Urinary bladder (tissue), 4 donors: ENCODE results near the gene CAPN5. TPM values are rescaled to one million over a fixed set of nuclear protein-coding genes. Genes with fewer than 3 reads are reported as not detected.

Experiments
- DNase-seq: peaks from one replicate; pipeline ENCODE4 v3.0.0-alpha.2; 2015; ENCODE audit errors: extremely low spot score
- H3K27ac ChIP-seq: one replicate; pipeline ENCODE4 v1.5.1; 2013; ENCODE audit warnings: low read depth, mild to moderate bottlenecking, moderate library complexity
- H3K36me3 ChIP-seq: one replicate; pipeline ENCODE4 v1.6.1; 2013; ENCODE audit warnings: mild to moderate bottlenecking, moderate library complexity; ENCODE audit not compliant: insufficient read depth
- H3K4me1 ChIP-seq: one replicate; pipeline ENCODE4 v1.6.1; 2013; ENCODE audit warnings: mild to moderate bottlenecking, moderate library complexity; ENCODE audit not compliant: insufficient read depth
- H3K4me3 ChIP-seq: one replicate; pipeline ENCODE4 v1.5.1; 2013; ENCODE audit warnings: low read depth, low read length
- WGBS: extraction: QIAGEN DNeasy Blood & Tissue Kit; methylation state at CpG from one replicate; pipeline ENCODE4 v1.1.7; 2013; 5-methylcytosine and 5-hydroxymethylcytosine counted together
- polyA plus RNA-seq: library from polyadenylated mRNA; stranded (reverse); fragments of 200-250 nt; gene quantifications from one replicate; pipeline ENCODE4 v1.2.3, GENCODE V29; 2013
- total RNA-seq: library from RNA; depleted of rRNA; stranded (reverse); fragments of >200 nt; gene quantifications from one replicate; pipeline ENCODE4 v1.2.3, GENCODE V29; 2014
- donor health status: healthy with polysubstance abuse.
- donor health status: healthy.

Gene CAPN5
- total and polyA plus RNA-seq, 2 donors = 14.8 to 17.8 TPM

DNA sequence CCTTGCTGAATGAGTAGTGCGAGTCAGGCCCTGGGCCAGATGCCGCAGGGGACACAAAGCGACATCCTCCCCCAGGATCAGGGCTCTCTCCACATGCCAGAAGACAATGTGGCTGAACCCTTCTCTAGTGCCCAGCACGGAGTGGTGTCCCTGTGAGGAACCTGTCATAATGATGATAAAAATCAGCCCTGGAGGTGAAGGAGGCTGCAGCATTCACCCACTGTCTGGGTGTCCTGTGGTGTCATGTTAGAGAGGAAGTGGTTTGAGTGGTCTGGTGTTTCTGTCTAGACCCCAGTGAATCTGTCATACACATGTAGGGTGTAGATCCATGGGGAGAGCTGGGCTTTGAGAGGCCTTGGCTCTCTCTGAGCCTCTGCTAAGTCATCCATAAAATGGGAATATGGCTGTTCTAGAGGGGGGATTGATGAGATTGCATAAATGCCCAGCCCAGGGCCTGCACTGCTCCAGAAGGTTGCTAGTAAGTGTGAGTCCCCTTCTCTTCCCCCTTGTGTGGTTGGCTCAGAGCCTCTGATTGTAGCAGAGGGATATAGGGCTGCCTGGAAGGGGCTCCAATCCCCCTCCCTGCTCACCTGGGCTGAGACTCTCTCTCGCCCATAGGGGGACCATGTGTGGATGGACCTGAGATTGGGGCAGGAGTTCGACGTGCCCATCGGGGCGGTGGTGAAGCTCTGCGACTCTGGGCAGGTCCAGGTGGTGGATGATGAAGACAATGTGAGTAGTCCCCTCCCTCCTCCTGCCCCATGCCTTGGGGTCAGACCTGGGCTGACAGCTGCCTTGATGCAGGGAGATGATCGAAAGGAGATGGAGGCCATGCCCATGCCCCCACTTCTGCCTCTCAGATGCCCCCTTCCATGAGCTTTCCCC is 75.6 kb downstream of the CAPN5 start:
- no peak for DNase-seq
- H3K4me1 ChIP-seq = no peaks in the 10 kb centered on the region
- no peak overlapping the region for H3K4me3 ChIP-seq
- 95% methylated on average over 11 of the region's 11 CpGs for WGBS
- H3K36me3 ChIP-seq = no peaks in the 10 kb centered on the region
- no peak overlapping the region for H3K27ac ChIP-seq

- no peaks in the 10 kb centered on the region for H3K36me3 ChIP-seq
- no peaks in the 10 kb centered on the region for H3K4me1 ChIP-seq
- 96% methylated on average over 8 of the region's 8 CpGs for WGBS
These were observed 76.7 kb downstream of the CAPN5 start for GRCh38 chr11:77143405-77144020.

GRCh38 chr11:77144196-77144856 is 77.6 kb downstream of the CAPN5 start:
- H3K27ac ChIP-seq = no peak overlapping the region
- H3K36me3 ChIP-seq = no peaks in the 10 kb centered on the region
- DNase-seq = no peak
- H3K4me3 ChIP-seq = no peak overlapping the region
- H3K4me1 ChIP-seq = no peaks in the 10 kb centered on the region
- 94% methylated on average over 9 of the region's 9 CpGs for WGBS

More at GRCh38 chr11:77143405-77144020, 76.7 kb downstream of the CAPN5 start:
- no peak for DNase-seq
- Histone ChIP-seq H3K27ac (no peak overlapping the region), H3K4me3 (no peak overlapping the region)

DNA sequence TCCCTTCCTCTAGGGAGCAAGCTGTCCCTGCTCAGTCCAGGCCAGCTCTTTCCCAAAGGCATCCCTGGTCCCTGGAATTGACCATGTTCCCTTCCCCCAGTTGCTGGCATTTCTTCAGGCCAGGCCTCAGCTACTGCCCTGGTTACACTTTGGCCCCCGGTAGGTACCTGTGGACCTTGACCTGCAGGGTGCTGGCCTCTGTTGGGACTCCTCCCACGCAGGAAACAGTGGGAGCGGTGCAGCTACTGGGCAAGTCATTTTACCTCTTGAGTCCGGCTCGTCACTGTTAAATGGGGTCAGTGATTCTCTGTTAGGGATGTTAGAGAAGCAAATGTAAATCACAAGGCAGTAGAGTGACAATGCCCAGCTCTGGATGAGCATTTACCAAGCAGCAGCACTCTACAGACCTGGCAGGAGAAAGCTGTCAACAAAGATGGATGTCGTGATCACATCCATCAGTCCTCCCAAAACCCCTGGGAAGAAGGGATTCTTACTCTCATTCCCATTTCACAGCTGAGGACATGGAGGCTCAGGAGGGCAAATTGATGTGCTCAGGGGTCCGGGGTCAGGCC is 78.2 kb downstream of the CAPN5 start:
- Histone ChIP-seq H3K36me3 (no peaks in the 10 kb centered on the region), H3K27ac (no peak overlapping the region), H3K4me1 (no peaks in the 10 kb centered on the region), H3K4me3 (no peak overlapping the region)
- WGBS = 91% methylated on average over 7 of the region's 7 CpGs
- DNase-seq = no peak

DNA sequence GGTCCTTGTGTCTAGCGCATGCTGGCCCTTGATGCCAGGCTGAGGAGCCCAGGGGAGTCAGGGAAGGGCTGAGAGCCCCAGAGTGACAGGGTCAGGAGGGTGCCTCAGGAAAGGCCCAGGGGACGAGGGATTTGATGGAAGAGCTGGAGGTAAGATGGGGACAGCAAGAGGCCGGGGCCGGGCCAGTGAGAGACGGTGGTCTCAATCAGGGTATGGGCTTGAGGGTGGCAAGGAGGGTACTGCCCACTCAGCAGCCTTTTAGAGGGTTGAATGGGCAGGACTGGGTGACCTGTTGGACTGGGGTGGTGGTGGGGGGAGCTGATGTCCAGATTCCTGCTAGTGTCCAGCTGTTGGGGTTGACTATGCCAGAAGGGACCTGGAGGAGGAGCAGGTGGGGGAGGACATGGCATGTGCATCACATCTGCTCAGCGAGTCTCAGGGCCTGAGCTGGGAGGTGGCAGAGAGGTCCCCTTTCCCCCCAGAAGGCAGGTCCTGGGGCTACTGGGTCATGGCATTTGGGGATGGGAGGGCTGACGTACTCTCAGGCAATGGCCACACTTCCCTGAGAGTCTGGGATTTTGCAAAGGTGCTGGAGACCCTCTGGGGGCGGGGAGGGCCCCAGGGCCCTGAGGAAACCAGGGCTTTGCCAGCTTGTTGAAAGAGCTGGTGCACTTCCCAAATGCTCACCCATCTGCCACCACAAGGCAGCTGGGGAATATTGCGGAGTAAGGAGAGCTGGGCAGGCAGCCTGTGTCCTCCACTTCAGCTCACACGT is 79.7 kb downstream of the CAPN5 start:
- Histone ChIP-seq H3K4me3 (no peak overlapping the region), H3K36me3 (no peaks in the 10 kb centered on the region), H3K27ac (no peak overlapping the region), H3K4me1 (no peaks in the 10 kb centered on the region)
- DNase-seq = no peak
- WGBS = 94% methylated on average over 10 of the region's 10 CpGs

DNA sequence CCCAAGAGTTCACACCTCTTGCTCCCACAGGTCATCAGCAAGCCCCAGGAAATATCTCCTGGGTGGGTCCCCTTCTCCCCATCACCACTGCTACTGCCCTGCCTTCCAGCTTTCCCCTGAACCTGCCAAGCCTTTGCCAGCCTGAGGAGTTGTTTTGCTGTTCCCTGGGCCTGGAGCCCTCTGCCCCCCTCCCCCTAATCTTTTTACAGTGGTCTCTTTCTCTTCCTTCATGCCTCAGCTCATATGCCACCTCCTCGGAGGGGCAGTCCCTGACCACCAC is 80.2 kb downstream of the CAPN5 start:
- no peak for DNase-seq
- Histone ChIP-seq H3K27ac (no peak overlapping the region), H3K36me3 (no peaks in the 10 kb centered on the region), H3K4me1 (no peaks in the 10 kb centered on the region), H3K4me3 (no peak overlapping the region)
- 97% methylated on average over 1 of the region's 1 CpG for WGBS

DNA sequence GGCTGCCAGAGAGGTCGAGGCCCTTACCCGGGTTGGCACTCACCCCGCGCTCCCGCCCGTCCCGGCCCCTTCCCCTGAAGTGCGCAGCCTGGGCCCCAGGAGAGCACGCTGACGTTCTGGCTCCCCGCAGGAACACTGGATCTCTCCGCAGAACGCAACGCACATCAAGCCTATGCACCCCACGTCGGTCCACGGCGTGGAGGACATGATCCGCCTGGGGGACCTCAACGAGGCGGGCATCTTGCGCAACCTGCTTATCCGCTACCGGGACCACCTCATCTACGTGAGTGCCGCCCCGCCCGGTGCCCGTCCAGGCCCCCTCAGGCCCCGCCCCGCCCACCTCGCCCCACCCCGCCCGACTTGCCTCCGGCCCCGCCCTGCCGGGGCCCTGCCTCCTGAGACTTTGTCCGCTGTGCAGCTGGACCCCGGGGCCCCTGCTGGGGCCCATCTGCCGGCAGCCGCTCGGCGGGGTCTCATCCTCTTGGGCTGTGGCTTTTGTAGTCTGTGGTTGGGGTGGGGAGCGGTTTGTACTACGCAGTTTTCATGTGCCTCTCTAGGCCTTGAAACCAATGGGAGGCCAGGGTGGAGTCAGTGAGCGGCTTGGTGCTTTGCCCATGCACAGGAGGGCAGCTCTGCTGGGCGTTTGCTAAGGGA is 81.0 kb downstream of the CAPN5 start:
- Histone ChIP-seq H3K27ac (no peak overlapping the region), H3K36me3 (no peaks in the 10 kb centered on the region), H3K4me1 (no peaks in the 10 kb centered on the region), H3K4me3 (peak overlapping the region; percentile 20)
- no peak for DNase-seq
- 19% methylated on average over 47 of the region's 47 CpGs for WGBS

GRCh38 chr11:77148963-77149715 is 82.4 kb downstream of the CAPN5 start:
- no peak overlapping the region for H3K4me3 ChIP-seq
- WGBS = 97% methylated on average over 8 of the region's 8 CpGs

DNA sequence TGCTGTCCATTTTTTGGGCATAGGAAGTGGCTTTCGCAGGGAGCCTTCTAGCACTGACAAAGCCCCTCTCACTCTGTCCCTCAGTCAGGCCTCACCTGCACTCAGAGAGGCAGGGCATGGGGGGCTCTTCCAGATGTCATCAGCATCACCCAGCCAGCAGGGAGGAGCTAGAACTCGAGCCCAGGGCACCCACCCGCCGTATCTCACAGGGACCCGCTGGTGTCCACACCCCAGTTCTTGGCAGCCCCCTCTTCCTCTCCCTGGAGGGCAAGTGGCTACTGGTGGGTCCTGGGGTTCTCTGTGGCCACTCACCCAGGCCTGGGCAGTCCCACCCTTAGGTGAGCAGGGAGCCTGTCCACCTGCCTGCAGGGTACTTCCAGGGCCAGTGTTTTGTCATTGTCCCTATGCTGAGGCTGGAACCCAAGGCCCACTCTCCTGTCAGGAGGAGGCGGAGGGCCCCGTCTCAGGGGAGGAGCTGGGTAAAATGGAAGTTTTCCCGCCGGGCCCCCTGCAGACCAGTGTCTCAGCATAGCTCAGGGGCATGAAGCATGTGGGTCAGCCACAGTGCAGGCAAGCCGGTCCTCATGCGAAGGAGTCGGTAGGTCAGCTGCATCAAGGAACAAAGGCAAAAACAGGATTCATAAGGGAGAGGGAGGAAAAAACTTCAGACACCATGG is 83.1 kb downstream of the CAPN5 start:
- H3K36me3 ChIP-seq = no peaks in the 10 kb centered on the region
- DNase-seq = no peak
- H3K4me3 ChIP-seq = no peak overlapping the region
- H3K27ac ChIP-seq = no peak overlapping the region
- 86% methylated on average over 12 of the region's 12 CpGs for WGBS
- no peaks in the 10 kb centered on the region for H3K4me1 ChIP-seq

More at GRCh38 chr11:77148963-77149715, 82.4 kb downstream of the CAPN5 start:
- Histone ChIP-seq H3K36me3 (no peaks in the 10 kb centered on the region), H3K4me1 (no peaks in the 10 kb centered on the region), H3K27ac (no peak overlapping the region)
- no peak for DNase-seq

GRCh38 chr11:77150836-77151235 is 84.1 kb downstream of the CAPN5 start:
- H3K36me3 ChIP-seq = no peaks in the 10 kb centered on the region
- no peaks in the 10 kb centered on the region for H3K4me1 ChIP-seq
- H3K27ac ChIP-seq = no peak overlapping the region
- no peak for DNase-seq
- WGBS = 90% methylated on average over 10 of the region's 10 CpGs
- no peak overlapping the region for H3K4me3 ChIP-seq

DNA sequence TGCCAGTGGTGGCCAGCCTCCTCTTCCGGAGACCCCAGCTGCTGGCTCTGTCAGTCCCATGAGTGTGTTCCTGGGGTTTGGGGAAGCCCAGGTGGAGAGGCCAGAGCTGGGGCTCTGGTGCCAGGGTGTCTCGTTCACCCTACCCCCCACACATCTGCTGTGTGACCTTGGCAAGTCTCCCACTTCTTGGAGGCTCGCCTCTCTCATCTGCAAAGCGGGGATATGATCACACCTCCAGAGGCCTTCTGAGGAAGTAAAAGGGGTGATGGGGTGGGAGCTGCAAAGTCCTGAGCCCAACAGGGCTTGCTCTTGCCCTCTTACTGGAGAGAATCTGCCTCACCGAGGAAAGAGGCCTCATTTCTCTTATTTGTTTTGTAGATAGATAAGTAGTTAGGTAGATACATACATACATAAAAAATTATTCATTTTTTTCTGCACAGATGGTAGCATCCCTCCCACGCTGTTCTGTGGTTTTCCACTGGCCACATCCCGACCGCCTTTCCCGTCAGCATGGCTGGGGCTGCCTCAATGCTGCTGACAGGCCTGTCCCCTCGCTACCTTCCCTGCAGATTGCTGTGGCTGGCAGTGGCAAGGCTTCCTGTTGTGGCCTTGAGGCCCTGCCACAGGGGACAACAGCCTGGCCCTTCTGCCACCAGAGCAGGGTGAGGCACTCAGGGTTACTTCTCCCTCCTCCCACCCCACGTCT is 85.2 kb downstream of the CAPN5 start:
- Histone ChIP-seq H3K36me3 (no peaks in the 10 kb centered on the region), H3K4me1 (no peaks in the 10 kb centered on the region), H3K27ac (no peak overlapping the region), H3K4me3 (no peak overlapping the region)
- no peak for DNase-seq
- WGBS = 83% methylated on average over 10 of the region's 11 CpGs
